HG03378 (cell line): ENCODE data around the gene MYOG.

ENCODE experiments used
- ATAC-seq: cut with Tn5 transposase; IDR thresholded peaks from one replicate; pipeline ENCODE4 v1.9.1; 2021; ENCODE audit warnings: mild to moderate bottlenecking, moderate library complexity; ENCODE audit not compliant: unreplicated experiment

Gene MYOG

DNA sequence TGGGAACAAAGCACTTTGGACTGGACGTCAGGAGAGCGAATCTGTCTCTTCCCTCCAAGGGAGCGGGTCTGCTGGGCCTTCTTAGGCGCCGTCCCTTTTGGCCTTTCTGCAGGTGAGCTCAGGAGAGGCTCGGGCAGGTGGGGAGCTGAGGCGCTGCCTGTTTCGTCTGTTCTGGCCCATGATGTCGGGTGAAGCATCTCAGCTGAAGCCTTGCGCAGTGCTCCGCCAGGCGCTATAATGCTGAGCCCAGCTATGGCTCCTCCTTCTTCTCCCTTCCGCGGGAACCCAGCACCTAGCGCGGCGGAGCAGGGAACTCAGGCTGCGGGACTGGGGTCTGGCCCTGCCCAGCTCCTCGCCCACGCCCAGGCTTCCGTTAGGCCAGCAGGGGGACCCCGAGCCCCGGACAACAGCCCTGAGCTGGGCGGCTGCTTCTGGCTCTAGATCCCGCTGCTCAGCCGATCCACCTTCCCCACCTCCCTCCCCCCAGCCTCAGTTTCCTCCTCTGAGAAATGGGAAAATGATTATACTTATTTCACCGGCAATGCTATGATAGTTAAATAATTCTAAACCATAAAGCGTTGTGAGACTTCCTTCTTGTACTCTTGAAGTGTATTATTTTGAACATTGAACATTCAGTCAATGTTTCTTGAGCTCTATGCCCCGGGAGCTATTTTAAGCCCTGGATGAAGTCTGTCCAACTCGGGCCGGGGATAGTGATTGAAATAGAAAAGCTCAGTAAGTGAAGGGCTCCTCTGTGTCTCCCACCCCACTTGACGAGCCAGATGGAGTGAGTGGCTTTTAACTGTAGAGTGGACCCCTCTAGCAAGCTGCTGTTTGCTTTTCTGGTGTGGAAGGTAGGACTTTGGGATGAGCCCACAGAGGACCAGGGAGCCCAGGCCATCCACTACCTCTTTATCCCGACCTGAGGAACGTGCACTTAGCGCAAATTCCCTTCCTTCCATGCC lies 32.1 kb upstream of the MYOG start:
- ATAC-seq = no peak

GRCh38 chr1:203116091-203116820 lies 30.4 kb upstream of the MYOG start:
- ATAC-seq = no peak

DNA sequence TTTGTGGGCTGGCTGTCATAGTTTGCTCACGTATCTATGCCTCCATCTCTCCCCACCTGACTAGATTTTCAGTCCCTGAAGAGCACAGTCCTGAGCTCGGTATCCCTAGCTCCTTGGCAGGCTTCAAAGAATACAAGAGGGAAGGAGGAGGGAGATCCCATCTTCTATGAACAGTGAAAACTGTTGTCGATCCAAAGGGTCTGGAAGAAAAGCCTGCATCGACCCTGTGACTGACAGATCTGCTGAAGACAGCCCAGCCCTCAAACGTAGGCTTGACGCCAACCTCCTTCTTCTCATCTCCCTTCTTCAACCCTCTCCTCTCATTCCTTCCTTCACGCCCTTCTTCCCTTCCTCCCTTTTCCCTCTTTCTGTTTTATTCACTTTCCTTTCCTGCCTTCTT lies 28.4 kb upstream of the MYOG start:
- ATAC-seq = no peak

- no peak for ATAC-seq
Measured at GRCh38 chr1:203113308-203113707, 27.5 kb upstream of the MYOG start.

- no peak for ATAC-seq
Measured at GRCh38 chr1:203112475-203112874, 26.7 kb upstream of the MYOG start.

DNA sequence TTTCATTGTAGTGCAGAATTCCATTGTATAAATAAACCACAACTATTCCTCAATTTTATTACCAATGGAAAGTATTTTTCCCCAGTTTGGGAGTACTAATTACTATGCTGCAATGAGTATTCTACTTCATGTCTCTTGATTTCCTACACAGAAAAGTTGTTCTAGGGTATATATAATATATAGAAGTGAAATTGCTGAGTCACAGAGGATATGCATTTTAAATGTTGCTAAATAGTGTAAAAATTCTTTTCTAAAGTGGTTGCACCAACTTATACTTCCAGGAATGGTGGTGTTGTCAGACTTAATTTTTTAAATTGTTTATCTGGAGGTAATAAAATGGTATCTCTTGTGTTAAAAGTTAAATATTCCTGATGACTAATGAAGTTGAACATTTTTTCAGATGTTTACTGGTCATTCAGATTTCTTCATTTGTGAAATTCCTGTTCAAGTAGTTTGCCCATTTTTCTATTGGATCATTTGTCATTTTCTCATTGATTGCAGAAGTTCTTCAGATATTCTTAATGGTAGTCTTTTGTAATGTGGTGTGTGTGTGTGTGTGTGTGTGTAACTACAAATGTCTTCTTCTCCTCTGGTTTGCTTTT lies 19.1 kb upstream of the MYOG start:
- ATAC-seq = no peak

DNA sequence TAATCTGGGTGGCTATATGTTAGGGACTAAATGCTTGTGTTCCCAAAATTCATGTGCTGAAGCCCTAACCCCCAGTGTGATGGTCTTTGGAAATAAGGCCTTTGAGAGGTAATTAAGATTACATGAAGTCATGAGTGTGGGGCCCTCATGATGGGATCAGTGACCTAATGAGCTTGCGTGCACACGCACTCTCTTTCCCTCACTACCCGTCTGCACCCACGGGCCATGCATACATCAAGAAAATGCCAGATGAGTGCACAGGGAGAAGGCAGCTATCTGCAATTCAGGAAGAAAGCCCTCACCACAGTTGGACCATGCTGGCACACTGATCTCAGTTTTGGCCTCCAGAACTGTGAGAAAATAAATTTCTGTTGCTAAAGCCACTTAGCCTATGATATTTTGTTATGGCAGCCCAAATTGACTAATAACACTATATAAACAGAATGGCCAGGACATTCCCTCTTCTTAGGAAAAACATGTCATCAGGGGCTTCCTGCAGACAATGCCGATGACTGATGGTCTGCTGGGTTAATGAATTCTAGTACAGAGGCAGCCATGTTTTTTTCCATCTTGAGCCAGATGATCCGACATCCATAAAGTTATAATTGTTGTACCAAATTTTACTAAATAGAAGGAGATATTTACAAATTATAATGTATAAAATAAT lies 18.1 kb upstream of the MYOG start:
- ATAC-seq = no peak

DNA sequence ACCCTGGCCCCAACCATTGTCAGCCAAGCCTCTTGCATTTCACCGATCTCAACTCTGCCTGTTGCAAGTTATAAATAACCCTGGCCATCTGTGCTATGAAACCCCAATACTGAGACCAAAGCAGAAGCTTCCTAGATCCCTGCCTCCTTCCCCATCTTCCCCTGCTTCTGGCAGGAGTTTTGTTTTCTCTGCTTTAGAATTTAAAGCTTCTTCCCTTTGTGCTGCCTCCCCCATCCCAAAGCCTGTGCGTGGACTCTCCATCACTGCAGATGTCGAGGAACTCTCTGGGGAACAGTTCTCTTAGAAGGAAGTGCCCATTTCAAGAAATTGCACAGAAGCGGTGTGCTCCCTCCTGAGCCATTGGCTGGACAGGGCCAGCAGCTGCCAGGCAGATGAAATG lies 17.4 kb upstream of the MYOG start:
- no peak for ATAC-seq

DNA sequence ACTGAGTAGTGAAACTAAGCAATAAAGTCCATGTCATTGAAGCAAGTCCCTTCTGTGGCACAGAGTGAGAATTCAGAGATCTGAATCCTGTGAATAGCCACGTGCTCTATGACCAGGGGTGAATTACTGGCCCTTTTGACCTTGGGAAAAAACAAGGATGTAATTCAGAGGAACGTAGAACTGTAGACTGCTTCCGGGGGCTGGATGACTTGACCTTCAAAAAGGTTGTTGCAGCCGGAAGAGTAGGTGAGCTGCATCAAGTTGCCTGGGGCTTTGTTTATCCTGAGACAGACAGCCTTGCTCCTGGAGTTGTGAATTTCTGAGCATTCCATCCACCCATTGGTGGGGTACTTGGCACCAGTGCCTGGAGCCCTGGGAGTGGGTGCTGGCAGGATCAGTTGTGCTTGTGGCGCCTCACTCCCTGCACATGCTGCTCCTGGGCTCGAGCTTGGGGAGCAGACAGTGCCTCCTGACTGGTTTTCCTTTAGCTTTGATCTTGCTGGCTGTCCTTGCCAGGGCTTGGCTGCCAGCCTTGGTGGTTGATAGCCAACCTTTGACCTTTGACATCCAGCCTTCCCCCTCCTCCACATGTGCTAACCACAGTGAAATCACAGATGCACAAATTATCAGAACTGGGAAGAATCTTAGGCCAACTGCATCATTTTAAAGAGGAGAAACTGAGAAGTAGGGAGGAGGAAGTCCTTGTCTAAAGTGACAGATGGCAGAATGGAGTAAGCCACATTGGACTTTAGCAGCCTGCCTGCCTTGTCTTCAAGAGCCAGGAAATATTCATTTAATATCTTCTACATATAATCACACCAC lies 16.2 kb upstream of the MYOG start:
- no peak for ATAC-seq

DNA sequence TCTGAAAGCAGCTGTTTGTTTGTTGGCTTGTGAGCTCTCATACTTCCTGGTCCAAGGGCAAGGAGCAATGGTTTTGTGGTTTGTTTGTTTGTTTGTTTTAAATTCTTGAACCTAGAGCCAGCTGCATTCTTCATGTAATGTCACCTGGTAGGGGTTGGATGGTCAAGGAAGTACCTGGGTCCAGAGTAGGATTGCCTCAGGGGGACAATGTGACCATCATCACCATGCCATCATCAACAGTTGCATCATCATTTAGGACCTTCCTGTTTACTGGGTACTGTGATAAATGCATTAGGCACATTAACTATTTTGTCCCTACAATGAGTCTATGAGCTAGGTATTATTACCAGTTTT lies 14.7 kb upstream of the MYOG start:
- ATAC-seq = no peak

DNA sequence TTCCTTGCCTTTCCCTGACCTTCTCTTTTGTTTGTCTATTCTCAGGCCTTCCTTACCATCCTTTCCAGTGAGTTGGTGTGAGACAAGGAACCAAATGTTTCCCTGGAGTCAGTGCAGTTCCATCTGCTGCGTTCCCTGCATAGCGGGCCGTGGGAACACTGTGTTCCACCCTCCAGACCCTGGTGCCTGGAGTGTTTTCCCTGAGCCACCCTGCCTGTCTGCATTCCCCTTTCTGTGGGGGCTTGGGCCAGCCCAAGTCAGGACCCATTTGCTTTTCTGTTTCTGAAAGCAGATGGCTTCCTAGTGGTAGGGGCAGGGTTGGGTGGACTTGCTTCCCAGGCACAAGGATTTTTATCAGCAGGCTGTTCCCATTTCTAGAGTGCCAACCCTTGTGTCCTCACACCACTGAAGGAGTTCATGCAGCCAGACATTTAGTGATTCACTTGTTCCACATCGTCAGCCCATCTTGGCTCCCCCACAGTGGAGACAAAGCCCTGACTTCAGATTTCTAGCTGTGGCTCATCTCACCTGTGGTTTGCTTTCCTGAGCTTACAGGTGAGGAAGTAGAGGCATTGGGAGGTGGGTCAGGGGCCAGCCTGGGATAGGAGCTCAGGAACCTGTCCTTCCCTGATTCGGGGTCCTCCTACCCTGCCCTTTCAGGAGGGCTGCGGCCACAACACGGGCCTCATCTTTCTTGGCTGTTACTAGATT lies 14.1 kb upstream of the MYOG start:
- ATAC-seq = no peak

DNA sequence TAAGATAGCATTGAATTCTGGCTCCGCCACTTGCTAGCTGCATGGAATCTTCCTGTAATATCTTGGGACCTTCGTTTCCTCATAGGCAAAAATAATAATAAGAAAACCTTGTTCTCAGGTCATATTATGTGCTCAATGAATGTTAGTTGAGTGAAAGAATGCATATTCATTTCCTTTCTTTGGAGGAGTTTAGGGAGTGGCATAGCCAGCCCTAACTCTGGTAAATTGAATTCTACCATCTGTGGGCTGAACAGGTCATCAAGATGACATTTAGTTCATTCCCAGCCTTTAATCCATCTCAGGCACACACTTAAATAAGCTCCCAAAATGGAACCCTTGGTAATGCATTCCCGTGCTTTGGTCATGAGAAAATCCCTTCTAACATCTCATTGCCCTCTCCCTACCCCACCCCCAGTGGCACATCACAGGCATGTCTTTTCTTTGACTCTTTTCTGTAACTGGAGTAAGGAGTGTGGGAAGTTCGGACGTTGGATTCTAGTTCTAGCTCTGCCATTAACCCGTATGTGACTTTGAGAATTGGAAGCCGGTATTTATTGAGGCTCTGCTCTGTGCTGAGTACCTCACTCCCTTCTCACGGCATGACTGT lies 13.2 kb upstream of the MYOG start:
- no peak for ATAC-seq

DNA sequence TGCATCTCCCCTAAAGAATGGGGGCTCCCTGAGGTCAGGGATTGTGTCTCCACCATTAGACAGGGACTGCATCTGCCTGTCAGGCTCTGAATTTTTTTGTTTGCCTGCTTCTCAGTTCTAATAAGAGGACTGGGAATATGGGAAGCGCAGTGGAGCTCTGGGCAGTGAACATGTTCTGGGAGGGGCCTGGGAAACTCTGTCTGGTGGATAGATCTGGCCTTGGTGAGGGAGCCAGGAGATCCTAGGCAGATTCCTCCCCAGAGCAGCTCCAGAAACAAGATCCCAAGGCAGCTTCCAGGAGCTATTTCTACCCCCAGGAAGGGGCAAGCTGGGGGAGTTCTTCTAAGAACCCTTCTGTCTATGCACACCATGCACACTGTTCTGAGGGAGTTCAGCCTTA lies 12.6 kb upstream of the MYOG start:
- ATAC-seq = no peak

GRCh38 chr1:203097001-203097400 lies 11.2 kb upstream of the MYOG start:
- ATAC-seq = no peak

GRCh38 chr1:203096566-203096965 lies 10.8 kb upstream of the MYOG start:
- ATAC-seq = no peak

- no peak for ATAC-seq
Measured at GRCh38 chr1:203095061-203095690, 9.4 kb upstream of the MYOG start.

GRCh38 chr1:203093754-203094410 lies 8.1 kb upstream of the MYOG start:
- no peak for ATAC-seq

GRCh38 chr1:203091761-203092330 lies 6.0 kb upstream of the MYOG start:
- ATAC-seq = no peak
